ENCODE results near the gene CST3.

- TF ChIP-seq CTCF (IDR thresholded peaks at IDR 0.05 in 2 of 3, conservative IDR thresholded peaks at IDR 0.05 in 1 of 3; ENCODE audit: borderline replicate concordance in 1 of 3, insufficient read depth in 1 of 3, low read depth in 2 of 3, low read length in 2 of 3) = no peak
- TF ChIP-seq MAX (IDR thresholded peaks at IDR 0.05) = no peak
- TF ChIP-seq EGR1 (IDR thresholded peaks at IDR 0.05; ENCODE audit: low read depth) = no peak
- no peak for TF ChIP-seq EZH2phosphoT487 (IDR thresholded peaks at IDR 0.05; ENCODE audit: borderline replicate concordance)
- TF ChIP-seq POLR2A (IDR thresholded peaks at IDR 0.05; ENCODE audit: borderline replicate concordance, extremely low read depth, insufficient read depth, insufficient read length) = no peak
- TF ChIP-seq SIN3A (IDR thresholded peaks at IDR 0.05; ENCODE audit: low read depth) = no peak
- TF ChIP-seq EZH2 (IDR thresholded peaks at IDR 0.05) = no peak
- TF ChIP-seq TCF7L2 (IDR thresholded peaks at IDR 0.05; ENCODE audit: borderline replicate concordance, extremely low read depth, insufficient read depth, insufficient read length) = no peak
Measured at GRCh38 chr20:23664954-23665353, 27.2 kb upstream of the CST3 start.

All from HCT116 (cell line).